Ishikawa (cell line): ENCODE data around the gene LIG1.

Experiments used
- CEBPB ChIP-seq: IDR thresholded peaks from 2 replicates; pipeline ENCODE4 v1.6.1; 2012
- CREB1 ChIP-seq: IDR thresholded peaks from 2 replicates; pipeline ENCODE4 v1.6.1; 2012; ENCODE audit warnings: low read depth
- EGR1 ChIP-seq: IDR thresholded peaks from 2 replicates; pipeline ENCODE4 v1.6.1; 2012
- EP300 ChIP-seq: IDR thresholded peaks from 2 replicates; pipeline ENCODE4 v1.6.1; 2012; ENCODE audit warnings: borderline replicate concordance
- FOXM1 ChIP-seq: IDR thresholded peaks from 2 replicates; pipeline ENCODE4 v1.6.1; 2012; ENCODE audit warnings: low read depth, borderline replicate concordance
- NFIC ChIP-seq: IDR thresholded peaks from 2 replicates; pipeline ENCODE4 v1.6.1; 2012
- RAD21 ChIP-seq: IDR thresholded peaks from 2 replicates; pipeline ENCODE4 v1.6.1; 2012; ENCODE audit warnings: low read depth
- REST ChIP-seq: IDR thresholded peaks from 2 replicates; pipeline ENCODE4 v1.6.1; 2012; ENCODE audit warnings: low read depth, mild to moderate bottlenecking
- TAF1 ChIP-seq: IDR thresholded peaks from 2 replicates; pipeline ENCODE4 v1.6.1; 2012; ENCODE audit warnings: low read depth, mild to moderate bottlenecking
- TCF12 ChIP-seq: IDR thresholded peaks from 2 replicates; pipeline ENCODE4 v1.6.1; 2012; ENCODE audit warnings: low read depth
- TEAD4 ChIP-seq: IDR thresholded peaks from 2 replicates; pipeline ENCODE4 v1.6.1; 2012
- USF1 ChIP-seq: IDR thresholded peaks from 2 replicates; pipeline ENCODE4 v1.6.1; 2012
- YY1 ChIP-seq: IDR thresholded peaks from 2 replicates; pipeline ENCODE4 v1.6.1; 2012; ENCODE audit warnings: low read depth
- ZBTB7A ChIP-seq: IDR thresholded peaks from 2 replicates; pipeline ENCODE4 v1.6.1; 2012; ENCODE audit warnings: low read depth
- TF ChIP-seq, protein P1 (sequence below): IDR thresholded peaks from 2 replicates; pipeline ENCODE4 v1.6.1; 2012

LIG1 gene

DNA sequence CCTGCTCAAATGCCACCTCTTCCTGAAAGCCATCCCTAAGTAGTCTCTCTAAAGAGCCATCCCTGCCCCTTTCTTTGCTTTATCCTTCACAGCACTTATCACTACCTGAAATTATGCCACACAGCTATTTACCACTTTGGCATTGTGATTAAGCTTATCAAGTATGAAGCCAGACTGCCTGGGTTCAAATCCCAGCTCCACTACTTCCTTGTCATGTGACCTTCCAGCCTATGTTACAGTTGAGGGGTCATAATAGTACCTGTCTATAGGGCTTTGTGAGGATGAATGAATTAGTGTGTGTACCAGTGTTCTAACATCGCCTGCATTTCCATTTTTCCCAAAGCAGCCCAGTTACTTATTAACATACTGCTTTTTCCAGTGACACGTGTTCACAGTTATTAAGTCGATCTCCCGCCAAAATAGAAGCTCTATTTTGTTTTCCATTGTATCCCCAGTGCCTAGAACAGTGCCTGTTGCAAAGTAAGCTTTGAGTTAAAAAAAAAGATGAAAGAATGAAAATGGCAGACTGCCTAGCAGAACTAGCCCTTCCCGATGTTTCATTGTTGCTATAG, 33.2 kb upstream of the LIG1 start:
- TF ChIP-seq YY1, result no peak; the same call in 1 of the 2 replicates
- no peak for TF ChIP-seq ZBTB7A
- no peak for TF ChIP-seq EGR1
- TF ChIP-seq USF1, result peak; percentile 83
- TF ChIP-seq CREB1, result no peak; the same call in 1 of the 2 replicates
- TF ChIP-seq, protein P1, sequence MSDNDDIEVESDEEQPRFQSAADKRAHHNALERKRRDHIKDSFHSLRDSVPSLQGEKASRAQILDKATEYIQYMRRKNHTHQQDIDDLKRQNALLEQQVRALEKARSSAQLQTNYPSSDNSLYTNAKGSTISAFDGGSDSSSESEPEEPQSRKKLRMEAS, result peak; percentile 51; the same call in 1 of the 2 replicates
- TF ChIP-seq TEAD4, result no peak
- TF ChIP-seq TAF1, result no peak
- no peak for TF ChIP-seq NFIC
- TF ChIP-seq CEBPB, result no peak

- TF ChIP-seq CREB1 (no peak), USF1 (no peak), REST (no peak)
Measured at GRCh38 chr19:48196933-48197665, 27.0 kb upstream of the LIG1 start.

GRCh38 chr19:48196321-48196763, 26.2 kb upstream of the LIG1 start:
- TF ChIP-seq EGR1 (no peak), CREB1 (no peak), TCF12 (no peak), CEBPB (no peak), YY1 (no peak), ZBTB7A (no peak), TAF1 (no peak), RAD21 (no peak), NFIC (no peak), USF1 (no peak), EP300 (no peak), FOXM1 (no peak)
- TF ChIP-seq, protein P1, result no peak

GRCh38 chr19:48194844-48195830, 25.0 kb upstream of the LIG1 start:
- TF ChIP-seq, protein P1, result no peak
- TF ChIP-seq NFIC (no peak), CREB1 (no peak), YY1 (no peak), EP300 (no peak), EGR1 (no peak), FOXM1 (no peak), USF1 (no peak), TCF12 (no peak), RAD21 (no peak), TAF1 (no peak), TEAD4 (no peak), ZBTB7A (no peak), REST (no peak), CEBPB (no peak)
